HG02763 (cell line): ENCODE data around the gene ADGRE1.

Experiments used
- ATAC-seq: cut with Tn5 transposase; IDR thresholded peaks from one replicate; pipeline ENCODE4 v1.9.1; 2021; ENCODE audit warnings: mild to moderate bottlenecking, moderate library complexity; ENCODE audit not compliant: unreplicated experiment

The ADGRE1 gene

DNA sequence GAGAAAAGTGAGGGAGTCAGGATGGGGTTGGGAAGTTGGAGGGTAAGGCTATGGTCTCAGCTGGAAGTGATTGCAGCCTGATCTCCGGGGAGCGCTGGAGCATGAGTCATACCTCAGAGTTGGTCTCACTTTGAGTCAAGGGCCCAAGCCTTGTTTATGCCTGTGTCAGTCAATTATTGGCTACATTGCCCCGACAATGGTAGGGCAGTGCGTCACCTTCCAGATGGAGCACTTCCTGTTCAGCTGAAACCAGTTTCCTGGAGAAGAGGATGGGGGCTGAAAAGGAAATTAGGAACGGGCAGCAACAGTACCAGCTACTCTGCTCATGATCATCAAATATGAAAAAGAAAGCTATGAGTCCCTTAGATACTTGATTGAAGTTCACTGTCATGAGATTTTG lies 60.4 kb downstream of the ADGRE1 start:
- ATAC-seq, result no peak

DNA sequence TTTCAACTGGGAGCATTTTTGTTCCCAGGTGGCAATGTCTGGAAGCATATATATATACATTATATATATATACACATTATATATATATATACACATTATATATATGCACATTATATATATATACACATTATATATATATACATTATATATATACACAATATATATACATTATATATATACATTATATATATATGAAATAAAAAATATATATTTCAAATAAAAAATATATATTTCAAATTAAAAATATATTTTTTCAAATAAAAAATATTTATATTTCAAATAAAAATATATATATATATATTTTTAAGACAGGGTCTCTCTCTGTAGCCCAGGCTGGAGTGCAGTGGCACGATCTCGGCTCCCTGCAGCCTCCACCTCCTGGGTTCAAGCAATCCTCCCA lies 61.5 kb downstream of the ADGRE1 start:
- no peak for ATAC-seq

DNA sequence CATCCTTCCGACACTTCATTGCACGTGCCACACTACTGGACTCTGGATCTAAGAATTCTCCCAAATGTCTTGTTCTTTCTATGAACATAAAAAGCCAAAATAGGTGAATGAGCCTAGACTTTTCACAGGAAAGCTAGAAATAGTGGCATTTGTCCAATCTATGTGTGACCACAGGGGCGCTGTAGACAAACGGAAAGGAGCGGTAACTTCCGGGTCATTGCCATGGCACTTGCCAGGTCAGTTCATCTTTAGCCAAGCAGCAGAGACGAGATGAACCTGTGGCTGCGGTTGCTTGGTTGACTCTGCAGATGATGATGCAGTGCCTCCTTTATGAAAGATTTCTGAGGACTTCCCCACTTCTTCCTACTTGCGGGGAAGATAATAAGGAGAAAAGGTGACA lies 65.6 kb downstream of the ADGRE1 start:
- ATAC-seq, result no peak

DNA sequence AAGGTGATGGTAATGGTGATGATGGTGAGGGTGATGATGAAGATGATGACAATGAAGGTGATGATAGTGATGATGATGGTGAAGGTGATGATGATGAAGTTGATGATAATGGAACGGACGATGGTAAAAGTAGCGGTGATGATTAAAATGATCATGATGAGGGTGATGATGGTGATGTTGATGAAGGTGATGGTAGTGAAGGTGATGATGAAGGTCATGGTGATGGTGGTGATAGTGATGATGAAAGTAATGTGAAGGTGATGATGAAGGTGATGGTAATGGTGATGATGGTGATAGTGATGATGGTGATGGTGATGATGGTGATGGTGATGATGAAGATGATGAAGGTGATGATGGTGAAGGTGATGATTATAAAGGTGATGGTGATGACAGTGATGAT lies 67.7 kb downstream of the ADGRE1 start:
- no peak for ATAC-seq

DNA sequence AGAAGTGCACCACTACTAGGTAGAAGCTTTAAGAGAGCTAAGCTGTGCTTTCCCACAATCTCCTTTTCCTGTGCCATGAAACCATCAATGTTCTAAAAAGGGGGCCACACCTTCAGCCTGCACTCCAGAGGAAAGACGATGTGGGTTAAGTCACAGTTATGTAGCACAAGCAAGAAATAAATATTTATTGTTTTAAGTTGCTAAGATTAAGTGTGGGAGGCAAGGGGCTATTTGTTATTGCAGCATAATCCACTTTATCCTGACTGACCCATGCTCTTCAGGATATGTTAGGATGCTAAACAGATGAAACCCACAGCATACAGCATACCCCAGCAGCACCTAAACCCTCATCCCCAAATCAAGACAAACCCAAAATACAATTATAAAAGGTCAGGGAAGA lies 69.2 kb downstream of the ADGRE1 start:
- no peak for ATAC-seq

DNA sequence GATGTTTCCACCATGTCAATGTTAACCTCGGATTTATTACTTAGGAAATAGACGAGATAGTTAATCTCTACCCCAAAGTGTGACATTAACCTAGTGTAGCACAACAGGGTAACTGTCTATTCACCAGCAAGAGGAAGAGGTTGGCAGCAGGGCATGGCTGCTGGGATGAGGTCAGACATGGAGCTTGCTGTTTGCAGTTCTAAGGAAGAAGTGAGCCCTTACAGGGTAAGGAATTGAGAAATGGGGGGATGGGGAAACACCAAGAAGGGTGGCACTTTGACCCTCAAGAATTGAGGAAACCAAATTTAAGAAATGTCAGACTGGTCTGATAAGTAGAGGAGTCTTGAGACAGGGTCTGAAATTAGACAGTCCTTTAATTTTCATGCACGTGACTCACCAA lies 71.4 kb downstream of the ADGRE1 start:
- ATAC-seq, result no peak

DNA sequence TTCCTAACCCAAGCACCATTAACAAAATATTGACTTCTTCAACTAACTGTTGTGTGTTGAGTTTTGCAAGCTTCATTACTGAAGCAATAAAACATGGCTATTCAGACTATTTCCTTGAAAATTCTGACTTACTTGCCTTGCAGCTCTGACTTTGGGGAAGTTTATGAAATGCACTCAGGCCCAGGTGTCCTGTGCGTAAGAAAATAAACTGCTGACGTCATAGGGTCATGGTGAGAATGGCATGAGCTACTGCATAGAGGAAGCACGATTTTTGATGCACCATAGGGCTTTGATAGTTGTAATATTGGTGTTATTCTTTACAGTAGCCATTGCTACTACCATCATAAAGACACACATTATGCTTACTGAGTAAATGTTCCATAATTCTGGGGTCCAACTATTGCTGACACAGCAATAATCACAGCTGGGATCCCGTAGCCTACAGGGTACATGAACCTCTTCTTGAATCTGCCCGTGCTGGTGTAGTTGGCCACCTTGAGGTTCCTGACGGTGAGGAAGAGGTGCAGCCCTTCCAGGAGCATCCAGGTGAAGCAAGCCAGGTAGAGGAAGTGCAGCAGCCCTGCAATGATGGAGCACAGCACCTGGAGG lies 76.0 kb downstream of the ADGRE1 start:
- ATAC-seq, result no peak

DNA sequence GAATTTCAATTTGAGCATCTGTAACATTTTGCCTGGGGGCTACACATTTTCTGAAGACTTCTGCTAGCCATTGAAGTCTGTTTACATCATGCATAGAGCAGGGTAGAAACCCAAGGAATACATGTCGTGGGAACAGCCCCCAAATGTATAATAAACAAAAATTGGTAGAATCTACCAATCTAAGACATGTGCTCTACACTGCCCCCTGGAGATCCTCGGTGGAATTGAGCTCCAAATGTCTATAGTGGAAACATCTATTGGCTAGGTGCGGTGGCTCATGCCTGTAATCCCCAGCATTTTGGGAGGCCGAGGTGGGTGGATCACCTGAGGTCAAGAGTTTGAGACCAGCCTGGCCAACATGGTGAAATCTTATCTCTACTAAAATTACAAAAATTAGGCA lies 76.6 kb downstream of the ADGRE1 start:
- no peak for ATAC-seq

DNA sequence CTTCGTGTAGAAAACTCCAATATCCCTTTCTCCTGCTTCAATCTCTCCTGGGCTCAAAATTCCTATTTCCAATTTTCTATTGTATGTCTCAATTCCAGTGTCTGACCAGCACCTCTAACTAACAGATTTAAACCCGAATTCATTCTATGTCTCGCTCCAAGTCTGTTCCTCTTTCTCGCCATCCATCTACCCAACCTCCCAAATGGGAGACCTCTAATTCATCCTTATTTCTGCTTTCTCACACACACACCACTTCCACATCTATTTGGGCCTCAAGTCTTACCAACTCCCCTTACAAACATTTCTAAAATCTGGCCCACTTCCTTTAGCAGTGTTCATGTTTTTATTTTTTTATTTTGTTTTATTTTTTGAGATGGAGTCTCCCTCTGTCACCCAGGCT lies 80.6 kb downstream of the ADGRE1 start:
- no peak for ATAC-seq

DNA sequence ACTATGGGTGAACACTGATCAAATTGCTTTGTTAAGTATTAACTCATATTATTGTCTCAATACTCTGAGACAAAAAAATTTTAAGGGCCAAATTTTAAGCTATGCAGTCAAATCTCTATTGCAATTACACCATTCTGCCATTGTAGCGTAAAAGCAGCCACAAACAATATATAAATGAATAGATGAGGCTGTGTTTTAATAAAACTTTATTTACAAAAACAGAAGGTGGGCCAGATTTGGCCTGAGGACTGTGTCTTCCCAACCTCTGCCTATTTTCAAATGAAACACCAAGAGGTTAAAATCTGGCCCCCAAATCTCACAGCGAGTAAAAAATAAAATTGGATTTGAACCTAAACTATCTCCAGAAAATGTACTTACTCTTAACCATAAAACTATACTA lies 82.1 kb downstream of the ADGRE1 start:
- ATAC-seq, result no peak

DNA sequence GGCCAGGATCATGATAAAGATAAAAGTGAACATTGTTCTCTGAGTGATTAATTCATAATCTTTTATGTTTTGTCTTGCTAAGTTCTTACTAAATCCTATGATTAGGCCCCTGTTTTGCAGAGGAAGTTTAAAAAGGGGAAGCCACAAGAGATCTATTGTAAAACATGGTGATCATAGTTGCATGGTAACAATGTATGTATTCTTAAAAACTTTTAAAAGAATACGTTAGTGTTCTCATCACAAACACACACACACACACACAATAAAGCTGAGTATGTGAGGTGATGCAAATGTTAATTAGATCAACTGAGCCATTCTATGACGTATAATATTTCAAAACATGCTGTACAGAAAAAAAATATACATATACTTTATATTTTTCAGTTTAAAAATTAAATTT lies 82.6 kb downstream of the ADGRE1 start:
- no peak for ATAC-seq

DNA sequence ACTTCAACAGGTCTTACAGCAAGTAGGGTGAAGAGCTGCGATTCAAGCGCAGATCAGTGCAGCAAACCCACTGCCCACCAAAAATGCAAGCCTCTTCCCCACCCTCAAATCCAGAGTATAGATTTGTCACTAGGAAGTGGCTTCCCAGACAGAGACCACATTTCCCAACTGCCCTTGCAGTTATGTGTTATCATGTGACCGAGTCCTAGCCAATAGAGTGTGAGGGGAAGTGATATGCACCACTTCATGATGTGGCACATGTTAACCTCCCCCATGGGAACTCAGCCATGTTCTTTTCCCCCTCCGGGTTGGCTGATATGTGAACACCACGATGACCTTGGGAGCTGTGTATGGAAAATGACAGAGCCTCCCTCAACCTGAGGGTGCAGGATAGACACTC lies 83.1 kb downstream of the ADGRE1 start:
- ATAC-seq, result no peak

DNA sequence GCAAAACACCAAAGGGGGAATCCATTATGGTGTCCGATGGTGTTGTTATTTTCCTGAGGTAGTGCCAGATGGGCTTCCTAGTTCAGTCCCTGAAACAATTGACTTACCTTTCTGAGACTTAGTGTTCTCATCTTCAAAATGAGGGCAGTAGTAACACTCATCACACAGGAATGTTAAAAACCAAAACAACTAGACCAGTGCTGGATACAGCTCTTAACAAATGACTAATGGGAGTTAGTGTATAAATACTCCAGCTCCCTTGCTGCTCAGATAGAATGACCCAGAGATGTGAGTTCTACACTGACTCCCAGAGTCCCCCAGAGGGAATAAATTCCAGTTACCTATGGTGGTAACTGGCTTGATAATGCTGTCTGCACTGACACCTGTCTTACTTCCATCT lies 84.0 kb downstream of the ADGRE1 start:
- ATAC-seq, result no peak

DNA sequence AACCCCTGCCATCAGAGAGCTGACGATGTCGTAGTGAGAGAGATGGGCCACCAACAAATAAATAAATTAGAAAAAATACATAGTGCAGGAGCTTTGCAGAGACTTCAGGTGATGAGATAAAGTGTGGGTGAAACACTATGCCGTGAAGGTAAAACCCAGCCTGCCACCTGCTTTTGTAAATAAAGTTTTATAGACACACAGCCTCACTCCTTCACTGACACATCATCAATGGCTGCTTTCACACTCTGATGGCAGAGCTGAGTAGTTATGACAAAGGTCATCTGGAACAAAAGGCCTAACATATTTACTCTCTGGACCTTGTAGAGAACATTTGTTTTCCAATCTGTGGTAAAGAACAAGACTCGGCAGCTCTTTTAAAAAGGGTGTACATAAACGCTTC lies 88.8 kb downstream of the ADGRE1 start:
- ATAC-seq, result no peak

DNA sequence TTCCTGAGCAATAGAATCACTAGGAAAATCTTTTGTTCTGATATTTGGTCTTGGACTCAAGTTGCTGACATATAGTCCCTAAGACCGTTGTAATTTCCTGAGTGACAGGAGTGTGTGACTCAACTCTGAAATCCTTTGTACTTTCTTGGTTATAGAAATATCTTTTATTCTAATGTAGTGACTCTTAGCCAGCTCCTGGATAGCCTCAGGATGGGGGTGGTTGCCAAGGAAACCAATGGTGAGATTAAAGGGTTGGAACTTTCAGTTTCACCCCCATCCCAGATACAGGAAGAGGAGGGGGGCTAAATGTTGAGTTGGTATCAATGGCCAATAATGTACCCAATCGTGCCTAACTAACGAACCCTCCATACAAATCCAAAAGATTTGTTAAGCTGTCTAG lies 92.0 kb downstream of the ADGRE1 start:
- ATAC-seq, result no peak

DNA sequence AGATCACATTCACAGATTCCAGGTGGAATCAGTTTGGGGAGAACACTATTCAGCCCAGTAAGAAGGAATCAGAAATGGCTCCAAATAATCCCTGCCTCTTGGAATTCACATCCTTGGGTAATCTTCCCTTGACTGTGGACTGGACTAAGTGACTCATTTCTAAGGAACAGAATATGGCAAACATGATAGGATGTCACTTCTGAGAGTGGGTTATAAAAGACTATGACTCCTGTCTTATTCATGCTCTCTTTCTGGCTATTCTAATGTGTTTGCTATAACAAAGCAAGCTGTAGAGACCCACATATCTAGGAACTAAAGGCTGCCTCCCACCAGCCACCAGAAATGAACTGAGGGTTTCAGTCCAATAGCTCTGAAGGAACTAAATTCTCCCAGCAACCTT lies 96.1 kb downstream of the ADGRE1 start:
- ATAC-seq, result no peak

DNA sequence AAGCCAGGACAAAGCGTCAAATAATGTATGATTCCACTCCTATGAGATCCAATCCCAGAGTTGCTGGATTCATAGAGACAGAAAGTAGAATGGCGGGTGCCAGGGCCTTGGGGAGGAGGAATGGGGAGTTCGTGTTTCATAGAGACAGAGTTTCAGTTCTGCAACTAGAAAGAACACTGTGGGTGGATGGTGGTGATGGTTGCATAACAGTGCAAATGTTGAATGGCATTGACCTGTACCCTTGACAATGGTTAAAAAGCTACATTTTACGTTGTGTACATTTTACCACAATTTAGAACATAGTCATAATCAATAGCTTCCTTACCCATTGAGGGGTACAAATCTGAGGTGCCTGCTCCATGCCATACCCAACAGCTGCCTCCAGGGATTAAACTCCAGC lies 100.5 kb downstream of the ADGRE1 start:
- no peak for ATAC-seq

DNA sequence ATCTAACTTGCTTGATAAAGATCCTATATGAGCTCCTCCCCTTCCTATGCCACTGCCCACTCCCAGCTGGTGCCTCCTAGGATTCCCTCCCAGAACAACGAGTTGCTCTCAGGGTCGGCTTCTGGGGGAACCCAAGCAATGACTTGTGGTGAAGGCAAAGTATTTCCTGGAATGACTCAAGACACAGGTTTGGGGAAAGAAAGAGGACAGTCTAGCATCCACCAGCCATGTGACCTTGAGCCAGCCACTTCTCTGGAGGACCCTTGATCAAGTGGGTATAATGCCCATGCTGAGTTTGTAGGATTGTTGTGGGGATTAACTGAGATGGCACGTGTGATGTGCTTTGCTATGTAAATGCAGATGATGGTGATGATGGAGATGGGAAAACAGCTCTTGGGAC lies 100.9 kb downstream of the ADGRE1 start:
- no peak for ATAC-seq
